HCT116 (cell line): ENCODE results near the gene SCT. TPM values are rescaled to one million over a fixed set of nuclear protein-coding genes. Genes with fewer than 3 reads are reported as not detected.

ENCODE experiments used
- ATAC-seq: fragments of 200-7000 bp; cut with Tn5 transposase; 2 replicates; pipeline ENCODE4 v1.9.1; 2020; ENCODE audit warnings: mild to moderate bottlenecking, moderate library complexity
- BruUV-seq: library from RNA; stranded (reverse); fragments of 400-500 nt; replicated peaks from 2 replicates; lab custom pipeline; 2021; lab: Mats Ljungman, UMichigan
- CTCF ChIA-PET: fragments of 300-600 bp; sonication (Branson Sonifier 250); formaldehyde crosslinking; loops from one replicate; lab custom pipeline; 2021; ENCODE audit warnings: antibody characterized with exemption; lab: Charles Lee
- POLR2A ChIA-PET: fragments of 300-600, 350-600 bp; sonication (Branson Sonifier 250); formaldehyde crosslinking; loops from one replicate; lab custom pipeline; 2021; ENCODE audit warnings: antibody characterized with exemption; lab: Charles Lee
- RAD21 ChIA-PET, 2 experiments: fragments of 300-600 bp; sonication (Branson Sonifier 250); formaldehyde crosslinking; loops; one replicate each; lab custom pipeline; 2023; ENCODE audit warnings: low total read pairs in 2 of 2; ENCODE audit not compliant: uncharacterized antibody in 2 of 2, unreplicated experiment in 2 of 2, low non-redundant PET in 1 of 2; lab: Charles Lee
- DNase-seq: peaks from one replicate; pipeline ENCODE4 v3.0.0-alpha.2; 2010; ENCODE audit warnings: low read depth, low spot score
- H2AFZ ChIP-seq: fragments of 200-600 bp; shearing (Covaris generic), sonication (generic); 2 replicates; pipeline ENCODE4 v1.6.1; 2017; ENCODE audit warnings: low read depth, mixed run types, mixed read lengths, antibody characterized with exemption, low read length; ENCODE audit not compliant: poor library complexity, severe bottlenecking
- H3K27ac ChIP-seq: 2 replicates; pipeline ENCODE4 v1.5.1; 2012; ENCODE audit warnings: low read depth, low read length
- H3K27me3 ChIP-seq: fragments of 200-600 bp; sonication (generic); 2 replicates; pipeline ENCODE4 v1.6.1; 2016; ENCODE audit warnings: mixed run types, low read length, mixed read lengths; ENCODE audit not compliant: insufficient read depth
- H3K36me3 ChIP-seq, 2 experiments: fragments of 200-500 bp in 1 of 2; fragments of 200-600 bp in 1 of 2; sonication (Bioruptor generic) in 1 of 2; sonication (generic) in 1 of 2; 2 replicates each; pipeline versions ENCODE4 v1.5.1 to v1.6.1; 2014 to 2016; ENCODE audit warnings: low read length in 2 of 2, inconsistent platforms in 1 of 2, mixed read lengths in 1 of 2, mixed run types in 1 of 2; ENCODE audit not compliant: insufficient read depth in 2 of 2, control insufficient read depth in 1 of 2
- H3K4me1 ChIP-seq, 2 experiments: fragments of 200-600 bp in 1 of 2; sonication (generic) in 1 of 2; 2 replicates each; pipeline versions ENCODE4 v1.5.1 to v1.6.1; 2012 to 2017; ENCODE audit warnings: low read length in 2 of 2, inconsistent platforms in 1 of 2, mild to moderate bottlenecking in 1 of 2, mixed read lengths in 1 of 2, mixed run types in 1 of 2, moderate library complexity in 1 of 2; ENCODE audit not compliant: insufficient read depth in 2 of 2, control insufficient read depth in 1 of 2
- H3K4me2 ChIP-seq: fragments of 200-600 bp; sonication (generic); 2 replicates; pipeline ENCODE4 v1.6.1; 2017; ENCODE audit warnings: mixed run types, low read length, mixed read lengths
- H3K4me3 ChIP-seq, 2 experiments: fragments of 200-600 bp in 1 of 2; sonication (generic) in 1 of 2; replicated peaks in 1 of 2; 2 replicates each; pipeline ENCODE4 v1.5.1; 2011 to 2016; ENCODE audit warnings: low read length in 2 of 2, control low read depth in 1 of 2, low read depth in 1 of 2, mild to moderate bottlenecking in 1 of 2, mixed read lengths in 1 of 2, mixed run types in 1 of 2
- H3K79me2 ChIP-seq: fragments of 200-600 bp; sonication (generic); 2 replicates; pipeline ENCODE4 v1.6.1; 2017; ENCODE audit warnings: mild to moderate bottlenecking, mixed run types, low read length, moderate library complexity, mixed read lengths; ENCODE audit not compliant: insufficient read depth
- H3K9ac ChIP-seq: fragments of 200-600 bp; sonication (generic); 2 replicates; pipeline ENCODE4 v1.6.1; 2016; ENCODE audit warnings: low read length, mixed read lengths
- H3K9me2 ChIP-seq: fragments of 200-600 bp; sonication (generic), shearing (Covaris generic); 2 replicates; pipeline ENCODE4 v1.6.1; 2017; ENCODE audit warnings: mixed run types, mild to moderate bottlenecking, moderate library complexity; ENCODE audit not compliant: insufficient read depth
- H3K9me3 ChIP-seq, 2 experiments: fragments of 200-500 bp in 1 of 2; fragments of 200-600 bp in 1 of 2; sonication (Bioruptor generic) in 1 of 2; sonication (generic) in 1 of 2; 2 replicates each; pipeline ENCODE4 v1.6.1; 2014 to 2017; ENCODE audit warnings: low read length in 2 of 2, mixed read lengths in 2 of 2, inconsistent platforms in 1 of 2, low read depth in 1 of 2, mild to moderate bottlenecking in 1 of 2, mixed run types in 1 of 2, moderate library complexity in 1 of 2; ENCODE audit not compliant: control insufficient read depth in 1 of 2, insufficient read depth in 1 of 2
- H4K20me1 ChIP-seq: fragments of 200-600 bp; sonication (generic), shearing (Covaris generic); 2 replicates; pipeline ENCODE4 v1.6.1; 2017; ENCODE audit warnings: mixed run types, mild to moderate bottlenecking, moderate library complexity; ENCODE audit not compliant: insufficient read depth
- EZH2 ChIP-seq: fragments of 200-600 bp; sonication (generic); IDR thresholded peaks from 2 replicates; pipeline ENCODE4 v1.6.1; 2017; ENCODE audit warnings: antibody characterized with exemption, mixed run types
- POLR2A ChIP-seq: IDR thresholded peaks from 2 replicates; pipeline ENCODE4 v1.7.0; 2011; ENCODE audit warnings: borderline replicate concordance; ENCODE audit not compliant: insufficient read depth, insufficient read length; ENCODE audit errors: extremely low read depth
- SP1 ChIP-seq: IDR thresholded peaks from 2 replicates; pipeline ENCODE4 v1.6.1; 2012; ENCODE audit warnings: low read depth
- YY1 ChIP-seq: IDR thresholded peaks from 2 replicates; pipeline ENCODE4 v1.6.1; 2011; ENCODE audit warnings: low read length, low read depth, moderate library complexity, mild to moderate bottlenecking; ENCODE audit not compliant: insufficient replicate concordance; ENCODE audit errors: extremely low read depth
- intact Hi-C: fragments of 100-400 bp; cut with micrococcal nuclease; formaldehyde crosslinking; loops from 2 replicates; pipeline ENCODE4 v1.10.0; 2022
- total RNA-seq: library from RNA; stranded (reverse); gene quantifications from one replicate; pipeline ENCODE4 v1.2.1, GENCODE V29; 2021; ENCODE audit not compliant: unreplicated experiment
- TF ChIP-seq, protein P1 (sequence below): IDR thresholded peaks from 2 replicates; pipeline ENCODE4 v1.6.1; 2012
- TF ChIP-seq, protein P2 (sequence below), 3 experiments: fragments of 200-600 bp in 1 of 3; sonication (generic) in 1 of 3; IDR thresholded peaks in 2 of 3; conservative IDR thresholded peaks in 1 of 3; 2 replicates each; pipeline ENCODE4 v1.5.1; 2012 to 2017; ENCODE audit warnings: low read depth in 2 of 3, low read length in 2 of 3, antibody characterized with exemption in 1 of 3, borderline replicate concordance in 1 of 3, control low read depth in 1 of 3, mild to moderate bottlenecking in 1 of 3, mixed read lengths in 1 of 3, mixed run types in 1 of 3, moderate library complexity in 1 of 3; ENCODE audit not compliant: insufficient read depth in 1 of 3
- TF ChIP-seq, protein P3 (sequence below): IDR thresholded peaks from 2 replicates; pipeline ENCODE4 v1.6.1; 2012; ENCODE audit warnings: low read depth

SCT gene
- total RNA-seq, 1 experiment from 2014 or later = not detected

DNA sequence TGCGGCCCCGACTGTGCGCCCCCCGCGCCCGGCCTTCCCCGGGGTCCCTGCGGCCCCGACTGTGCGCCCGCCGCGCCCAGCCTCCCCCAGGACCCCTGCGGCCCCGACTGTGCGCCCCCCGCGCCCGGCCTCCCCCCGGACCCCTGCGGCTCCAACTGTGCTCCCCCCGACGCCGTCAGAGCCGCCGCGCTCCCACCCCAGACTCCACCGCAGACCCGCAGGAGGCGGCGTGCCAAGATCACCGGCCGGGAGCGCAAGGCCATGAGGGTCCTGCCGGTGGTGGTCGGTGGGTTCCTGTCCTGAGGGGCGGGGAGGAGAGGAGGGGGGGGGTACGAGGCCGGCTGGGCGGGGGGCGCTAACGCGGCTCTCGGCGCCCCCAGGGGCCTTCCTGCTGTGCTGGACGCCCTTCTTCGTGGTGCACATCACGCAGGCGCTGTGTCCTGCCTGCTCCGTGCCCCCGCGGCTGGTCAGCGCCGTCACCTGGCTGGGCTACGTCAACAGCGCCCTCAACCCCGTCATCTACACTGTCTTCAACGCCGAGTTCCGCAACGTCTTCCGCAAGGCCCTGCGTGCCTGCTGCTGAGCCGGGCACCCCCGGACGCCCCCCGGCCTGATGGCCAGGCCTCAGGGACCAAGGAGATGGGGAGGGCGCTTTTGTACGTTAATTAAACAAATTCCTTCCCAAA lies 13.2 kb upstream of the SCT start:
- DNase-seq (no peak), ATAC-seq (no peak)
- no peaks in the 10 kb centered on the region for H3K9me3 ChIP-seq
- ChIA-PET RAD21 (no interaction called here), POLR2A (no interaction called here), CTCF (no interaction called here)
- H3K27me3 ChIP-seq = no peaks in the 10 kb centered on the region
- TF ChIP-seq, protein P1, sequence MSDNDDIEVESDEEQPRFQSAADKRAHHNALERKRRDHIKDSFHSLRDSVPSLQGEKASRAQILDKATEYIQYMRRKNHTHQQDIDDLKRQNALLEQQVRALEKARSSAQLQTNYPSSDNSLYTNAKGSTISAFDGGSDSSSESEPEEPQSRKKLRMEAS = no peak
- TF ChIP-seq YY1 = no peak
- no peak for TF ChIP-seq EZH2
- no peak for TF ChIP-seq SP1
- TF ChIP-seq, protein P2, sequence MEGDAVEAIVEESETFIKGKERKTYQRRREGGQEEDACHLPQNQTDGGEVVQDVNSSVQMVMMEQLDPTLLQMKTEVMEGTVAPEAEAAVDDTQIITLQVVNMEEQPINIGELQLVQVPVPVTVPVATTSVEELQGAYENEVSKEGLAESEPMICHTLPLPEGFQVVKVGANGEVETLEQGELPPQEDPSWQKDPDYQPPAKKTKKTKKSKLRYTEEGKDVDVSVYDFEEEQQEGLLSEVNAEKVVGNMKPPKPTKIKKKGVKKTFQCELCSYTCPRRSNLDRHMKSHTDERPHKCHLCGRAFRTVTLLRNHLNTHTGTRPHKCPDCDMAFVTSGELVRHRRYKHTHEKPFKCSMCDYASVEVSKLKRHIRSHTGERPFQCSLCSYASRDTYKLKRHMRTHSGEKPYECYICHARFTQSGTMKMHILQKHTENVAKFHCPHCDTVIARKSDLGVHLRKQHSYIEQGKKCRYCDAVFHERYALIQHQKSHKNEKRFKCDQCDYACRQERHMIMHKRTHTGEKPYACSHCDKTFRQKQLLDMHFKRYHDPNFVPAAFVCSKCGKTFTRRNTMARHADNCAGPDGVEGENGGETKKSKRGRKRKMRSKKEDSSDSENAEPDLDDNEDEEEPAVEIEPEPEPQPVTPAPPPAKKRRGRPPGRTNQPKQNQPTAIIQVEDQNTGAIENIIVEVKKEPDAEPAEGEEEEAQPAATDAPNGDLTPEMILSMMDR (IDR thresholded peaks at IDR 0.05 in 2 of 3, conservative IDR thresholded peaks at IDR 0.05 in 1 of 3; ENCODE audit: borderline replicate concordance in 1 of 3, insufficient read depth in 1 of 3, low read depth in 2 of 3, low read length in 2 of 3) = no peak
- TF ChIP-seq POLR2A = no peak
- TF ChIP-seq, protein P3, sequence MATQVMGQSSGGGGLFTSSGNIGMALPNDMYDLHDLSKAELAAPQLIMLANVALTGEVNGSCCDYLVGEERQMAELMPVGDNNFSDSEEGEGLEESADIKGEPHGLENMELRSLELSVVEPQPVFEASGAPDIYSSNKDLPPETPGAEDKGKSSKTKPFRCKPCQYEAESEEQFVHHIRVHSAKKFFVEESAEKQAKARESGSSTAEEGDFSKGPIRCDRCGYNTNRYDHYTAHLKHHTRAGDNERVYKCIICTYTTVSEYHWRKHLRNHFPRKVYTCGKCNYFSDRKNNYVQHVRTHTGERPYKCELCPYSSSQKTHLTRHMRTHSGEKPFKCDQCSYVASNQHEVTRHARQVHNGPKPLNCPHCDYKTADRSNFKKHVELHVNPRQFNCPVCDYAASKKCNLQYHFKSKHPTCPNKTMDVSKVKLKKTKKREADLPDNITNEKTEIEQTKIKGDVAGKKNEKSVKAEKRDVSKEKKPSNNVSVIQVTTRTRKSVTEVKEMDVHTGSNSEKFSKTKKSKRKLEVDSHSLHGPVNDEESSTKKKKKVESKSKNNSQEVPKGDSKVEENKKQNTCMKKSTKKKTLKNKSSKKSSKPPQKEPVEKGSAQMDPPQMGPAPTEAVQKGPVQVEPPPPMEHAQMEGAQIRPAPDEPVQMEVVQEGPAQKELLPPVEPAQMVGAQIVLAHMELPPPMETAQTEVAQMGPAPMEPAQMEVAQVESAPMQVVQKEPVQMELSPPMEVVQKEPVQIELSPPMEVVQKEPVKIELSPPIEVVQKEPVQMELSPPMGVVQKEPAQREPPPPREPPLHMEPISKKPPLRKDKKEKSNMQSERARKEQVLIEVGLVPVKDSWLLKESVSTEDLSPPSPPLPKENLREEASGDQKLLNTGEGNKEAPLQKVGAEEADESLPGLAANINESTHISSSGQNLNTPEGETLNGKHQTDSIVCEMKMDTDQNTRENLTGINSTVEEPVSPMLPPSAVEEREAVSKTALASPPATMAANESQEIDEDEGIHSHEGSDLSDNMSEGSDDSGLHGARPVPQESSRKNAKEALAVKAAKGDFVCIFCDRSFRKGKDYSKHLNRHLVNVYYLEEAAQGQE = no peak
- H3K27ac ChIP-seq = no peak overlapping the region
- no peak overlapping the region for H3K9ac ChIP-seq
- intact Hi-C loops = no loop called here
- no peaks in the 10 kb centered on the region for H3K79me2 ChIP-seq
- H4K20me1 ChIP-seq = no peaks in the 10 kb centered on the region
- no peak overlapping the region for H3K4me3 ChIP-seq
- no peak overlapping the region for H3K4me2 ChIP-seq
- BruUV-seq = no TSS peak
- H3K4me1 ChIP-seq = no peaks in the 10 kb centered on the region
- H3K36me3 ChIP-seq = no peaks in the 10 kb centered on the region; a peak in 1 of 4 replicates
- H3K9me2 ChIP-seq = no peaks in the 10 kb centered on the region
- H2AFZ ChIP-seq = no peak overlapping the region
